GM18951 (cell line): ENCODE data around the gene CAPN8.

Experiments
- POLR2A ChIP-seq: IDR thresholded peaks from 4 replicates; pipeline ENCODE4 v1.6.1; 2011; ENCODE audit warnings: mild to moderate bottlenecking; ENCODE audit not compliant: insufficient read length, insufficient read depth; ENCODE audit errors: extremely low read depth
- in situ Hi-C: fragments of 300-500 bp; cut with MboI; formaldehyde crosslinking; loops from one replicate; pipeline ENCODE4 v1.12.0; 2022; ENCODE audit warnings: low sequenced_read_pairs, mixed read lengths, inconsistent platforms; ENCODE audit not compliant: unreplicated experiment

Gene CAPN8

GRCh38 chr1:223708001-223708359, 42.5 kb upstream of the CAPN8 start:
- no peak for TF ChIP-seq POLR2A
- in situ Hi-C loops: no loop called here

DNA sequence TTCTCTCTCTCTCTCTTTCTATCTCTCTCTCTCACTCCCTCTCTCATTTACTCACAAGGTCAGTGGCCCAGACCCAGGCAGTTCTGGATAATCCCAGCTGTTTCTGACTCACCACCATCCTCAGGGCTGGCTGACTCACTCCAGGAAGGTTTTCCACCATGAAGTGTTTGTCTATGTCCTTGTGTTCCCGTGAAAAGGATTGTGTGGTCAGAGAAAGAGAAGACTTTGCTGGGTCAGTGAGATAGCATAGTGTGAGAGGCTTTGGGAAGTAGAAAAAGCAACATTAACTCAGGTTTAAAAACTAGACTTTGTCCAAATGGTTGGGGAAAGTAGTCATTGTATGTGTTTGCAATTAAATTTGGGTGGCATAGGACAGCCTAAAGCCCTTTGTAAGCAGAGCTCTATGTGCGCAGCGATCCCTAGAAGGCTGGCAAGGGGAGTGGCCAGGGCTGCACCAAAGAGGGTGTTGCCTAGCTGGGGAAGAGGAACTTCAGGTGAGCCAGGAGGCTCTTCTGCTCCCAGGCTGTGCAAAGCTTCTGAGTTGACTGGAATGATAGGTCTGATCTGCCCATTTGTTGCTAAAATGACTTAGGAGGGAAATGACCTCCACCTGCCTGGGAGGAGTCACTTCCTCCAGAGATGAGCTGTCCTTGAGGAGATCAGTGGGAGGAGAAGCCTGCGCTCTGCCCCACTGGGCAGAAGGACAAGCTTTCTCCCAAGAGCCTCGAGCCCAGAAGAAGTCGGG, 41.9 kb upstream of the CAPN8 start:
- in situ Hi-C loops: no loop called here
- TF ChIP-seq POLR2A: no peak

GRCh38 chr1:223706077-223706973, 40.8 kb upstream of the CAPN8 start:
- no peak for TF ChIP-seq POLR2A

DNA sequence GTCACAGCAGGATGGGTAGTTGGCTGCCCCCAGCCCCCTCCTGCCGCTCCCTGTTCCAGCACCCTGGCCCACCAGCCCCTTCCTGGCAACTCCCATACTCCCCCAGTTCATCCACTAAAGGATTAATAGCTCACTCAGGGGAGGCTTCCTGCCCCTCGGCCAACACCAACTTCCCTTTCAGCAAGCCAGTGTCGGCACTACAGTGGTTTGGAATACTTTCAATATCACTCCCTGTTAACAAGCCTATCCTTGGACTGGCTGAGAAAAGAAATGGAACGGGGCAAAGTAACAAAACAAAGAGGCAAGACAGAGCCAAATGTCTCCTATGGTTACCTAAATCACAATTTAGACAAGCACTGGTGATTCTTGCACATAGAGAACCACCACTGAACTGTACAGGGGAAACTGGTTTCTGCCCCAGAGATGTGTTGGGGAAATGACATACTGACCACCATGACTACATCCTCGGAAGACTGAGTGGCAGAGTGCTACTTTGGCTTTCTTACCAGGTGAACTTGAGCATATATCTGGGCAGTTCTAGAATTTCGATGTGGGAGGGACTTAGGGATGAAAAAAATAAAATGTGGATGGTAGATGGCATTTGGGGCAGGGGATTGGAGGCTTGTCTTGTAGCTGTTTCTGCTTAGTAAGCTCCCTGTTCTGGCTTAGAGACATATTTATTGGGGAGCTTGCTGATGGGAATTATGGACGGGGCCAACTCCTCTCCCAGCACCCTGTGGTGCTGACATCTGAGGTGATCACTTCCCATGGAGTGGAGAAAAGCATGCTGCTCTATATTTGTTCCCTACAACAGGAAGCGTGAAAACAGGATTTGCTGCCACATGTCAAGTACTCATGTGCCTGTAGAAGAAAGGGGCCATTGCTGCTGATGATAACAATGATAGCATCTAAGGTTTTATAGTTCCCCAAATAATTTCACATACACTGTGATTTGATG, 39.7 kb upstream of the CAPN8 start:
- in situ Hi-C loops: no loop called here
- no peak for TF ChIP-seq POLR2A

More at GRCh38 chr1:223706077-223706973, 40.8 kb upstream of the CAPN8 start:
- in situ Hi-C loops: no loop called here

GRCh38 chr1:223703668-223704013, 38.1 kb upstream of the CAPN8 start:
- TF ChIP-seq POLR2A: no peak
- in situ Hi-C loops: no loop called here

DNA sequence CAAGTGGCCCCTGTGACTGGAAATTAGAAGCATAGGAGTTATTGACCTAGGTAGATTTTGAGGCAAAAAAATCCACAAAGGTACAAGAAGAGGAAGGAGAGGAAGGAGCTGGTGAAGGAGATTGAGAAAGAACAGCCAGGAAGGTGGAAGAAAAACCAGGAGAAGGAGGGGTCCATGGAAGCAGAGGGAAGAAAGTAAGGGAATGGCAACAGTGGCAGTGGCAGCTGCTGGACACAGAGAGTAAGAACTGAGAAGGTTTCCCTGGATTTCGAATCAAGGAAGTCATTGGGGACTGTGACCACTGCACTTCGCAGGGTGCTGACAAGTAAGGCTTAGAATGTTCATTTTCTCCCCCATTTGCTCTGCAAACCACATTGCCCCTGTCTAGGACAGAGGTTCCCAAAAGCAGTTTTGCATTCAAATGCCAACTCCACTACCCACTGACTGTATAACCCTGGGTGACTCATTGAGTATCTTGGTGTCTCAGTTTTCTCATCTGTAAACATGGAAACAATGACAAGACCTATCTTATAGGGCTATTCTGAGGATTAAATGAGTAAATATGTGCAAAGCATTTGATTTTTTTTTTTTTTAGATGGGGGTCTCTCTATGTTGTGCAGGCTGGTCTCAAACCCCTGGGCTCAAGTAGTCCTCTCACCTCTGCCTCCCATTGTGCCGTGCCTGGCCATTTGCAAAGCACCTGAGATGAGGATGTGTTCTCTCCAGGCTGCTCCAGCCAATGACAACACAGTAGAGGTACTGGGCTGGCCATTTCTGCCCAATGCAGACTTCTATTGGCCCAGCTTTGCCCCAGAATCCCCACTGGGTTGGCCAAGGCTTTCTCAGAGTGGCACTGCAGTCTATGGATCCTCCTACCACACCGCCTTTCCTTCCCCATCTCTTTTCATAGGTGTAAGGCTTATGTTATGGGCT, 37.5 kb upstream of the CAPN8 start:
- in situ Hi-C loops: no loop called here
- TF ChIP-seq POLR2A: no peak

- in situ Hi-C loops: no loop called here
Measured at GRCh38 chr1:223700942-223701637, 35.6 kb upstream of the CAPN8 start.

GRCh38 chr1:223700388-223700918, 35.0 kb upstream of the CAPN8 start:
- in situ Hi-C loops: no loop called here
- TF ChIP-seq POLR2A: no peak

More at GRCh38 chr1:223700942-223701637, 35.6 kb upstream of the CAPN8 start:
- no peak for TF ChIP-seq POLR2A

DNA sequence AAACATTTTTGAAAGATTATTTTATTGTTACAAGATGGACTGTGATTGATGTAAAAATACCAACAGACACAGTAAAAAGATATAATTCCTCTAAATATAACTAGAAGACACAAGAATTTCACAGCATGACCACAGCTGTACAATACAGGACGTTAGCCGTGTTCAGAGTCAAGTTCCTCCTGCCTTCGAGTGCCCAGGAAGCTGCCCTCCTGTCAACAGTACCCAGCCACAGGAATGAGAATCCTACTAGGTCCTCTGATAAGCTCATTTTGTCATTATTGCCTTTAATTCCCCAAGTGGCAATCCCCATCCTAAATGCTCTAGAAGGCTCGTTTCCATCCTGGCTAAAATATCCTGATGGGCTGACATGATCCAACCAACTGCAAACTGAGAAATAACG, 30.4 kb upstream of the CAPN8 start:
- in situ Hi-C loops: no loop called here
- TF ChIP-seq POLR2A: no peak

GRCh38 chr1:223695014-223695548, 29.6 kb upstream of the CAPN8 start:
- no peak for TF ChIP-seq POLR2A
- in situ Hi-C loops: no loop called here

GRCh38 chr1:223691121-223691520, 25.6 kb upstream of the CAPN8 start:
- TF ChIP-seq POLR2A: no peak
- in situ Hi-C loops: no loop called here
